Measurements from ENCODE around the gene RAC2.

Gene RAC2

GRCh38 chr22:37184816-37185541 lies 59.1 kb downstream of the RAC2 start:
- no peak for DNase-seq

GRCh38 chr22:37184380-37184755 lies 59.7 kb downstream of the RAC2 start:
- DNase-seq: no peak

- DNase-seq: no peak
Observed at GRCh38 chr22:37183432-37184379, 60.4 kb downstream of the RAC2 start.

GRCh38 chr22:37182949-37183245 lies 61.2 kb downstream of the RAC2 start:
- no peak for DNase-seq

GRCh38 chr22:37182101-37182948 lies 61.7 kb downstream of the RAC2 start:
- no peak for DNase-seq

- DNase-seq: no peak
Observed at GRCh38 chr22:37181681-37182080, 62.4 kb downstream of the RAC2 start.

GRCh38 chr22:37180531-37181231 lies 63.4 kb downstream of the RAC2 start:
- no peak for DNase-seq

GRCh38 chr22:37179622-37180420 lies 64.2 kb downstream of the RAC2 start:
- DNase-seq: no peak

- no peak for DNase-seq
Observed at GRCh38 chr22:37179126-37179470, 65.0 kb downstream of the RAC2 start.

GRCh38 chr22:37178350-37179125 lies 65.5 kb downstream of the RAC2 start:
- DNase-seq: no peak

GRCh38 chr22:37177755-37178154 lies 66.3 kb downstream of the RAC2 start:
- DNase-seq: no peak

- no peak for DNase-seq
Observed at GRCh38 chr22:37177221-37177620, 66.8 kb downstream of the RAC2 start.

GRCh38 chr22:37176464-37177061 lies 67.5 kb downstream of the RAC2 start:
- DNase-seq: peak; percentile 18

- DNase-seq: no peak
Observed at GRCh38 chr22:37175414-37176281, 68.4 kb downstream of the RAC2 start.
